Fibroblast of skin of scalp (primary cell): ENCODE measurements around the gene MYRF.

Source experiments
- DNase-seq: peaks from one replicate; pipeline ENCODE4 v3.0.0-alpha.2; 2013

The MYRF gene

DNA sequence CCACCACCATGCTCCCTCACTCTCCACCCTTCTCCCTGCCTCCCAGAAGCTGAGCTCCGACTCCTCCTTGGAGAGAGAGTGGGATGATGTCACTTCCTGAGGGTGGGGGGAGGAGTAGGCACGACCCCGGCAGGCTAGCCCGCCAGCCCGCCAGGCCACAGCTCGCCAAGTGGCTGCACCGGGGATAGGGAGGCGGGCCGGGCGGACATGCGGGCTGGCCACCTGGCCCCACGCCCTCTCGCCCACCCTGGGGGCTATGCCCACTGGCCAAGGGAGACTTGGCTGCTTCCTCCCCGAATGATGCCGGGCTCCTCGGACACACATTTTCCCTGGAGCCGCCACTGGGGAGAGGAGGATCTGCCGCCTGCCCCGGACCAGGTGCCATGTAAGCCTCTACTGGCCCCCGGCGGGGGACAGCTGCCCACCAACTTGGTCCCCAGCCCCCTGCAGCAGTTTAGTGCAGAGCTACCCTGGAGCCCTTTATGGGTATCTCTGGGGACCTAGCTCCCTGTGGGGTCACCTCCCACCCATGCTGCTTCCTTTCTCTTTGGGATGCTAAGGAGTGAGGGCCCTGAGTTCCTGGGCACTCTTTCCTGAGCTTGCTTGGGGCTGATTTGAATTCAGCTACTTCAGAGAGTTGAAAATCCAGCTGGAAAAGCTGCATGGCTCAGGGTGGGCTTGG lies 33.7 kb upstream of the MYRF start:
- DNase-seq = peak; percentile 84

GRCh38 chr11:61719978-61720377 lies 32.5 kb upstream of the MYRF start:
- no peak for DNase-seq

DNA sequence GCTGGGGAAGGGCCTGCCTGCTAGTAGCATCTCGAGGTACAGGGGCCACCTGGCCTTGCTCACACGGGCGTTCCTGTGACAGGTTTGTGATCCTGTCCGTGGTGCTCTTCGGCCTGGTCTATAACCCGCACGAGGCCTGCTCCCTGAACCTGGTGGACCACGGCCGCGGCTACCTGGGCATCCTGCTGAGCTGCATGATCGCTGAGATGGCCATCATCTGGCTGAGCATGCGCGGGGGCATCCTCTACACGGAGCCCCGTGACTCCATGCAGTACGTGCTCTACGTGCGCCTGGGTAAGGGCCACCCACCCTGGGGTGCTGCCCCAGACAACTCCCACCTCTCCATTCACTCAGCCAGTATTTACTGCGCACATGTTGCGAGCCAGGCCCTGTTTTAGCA lies 31.8 kb upstream of the MYRF start:
- no peak for DNase-seq

- no peak for DNase-seq
Observed at GRCh38 chr11:61724437-61724836, 28.0 kb upstream of the MYRF start.

DNA sequence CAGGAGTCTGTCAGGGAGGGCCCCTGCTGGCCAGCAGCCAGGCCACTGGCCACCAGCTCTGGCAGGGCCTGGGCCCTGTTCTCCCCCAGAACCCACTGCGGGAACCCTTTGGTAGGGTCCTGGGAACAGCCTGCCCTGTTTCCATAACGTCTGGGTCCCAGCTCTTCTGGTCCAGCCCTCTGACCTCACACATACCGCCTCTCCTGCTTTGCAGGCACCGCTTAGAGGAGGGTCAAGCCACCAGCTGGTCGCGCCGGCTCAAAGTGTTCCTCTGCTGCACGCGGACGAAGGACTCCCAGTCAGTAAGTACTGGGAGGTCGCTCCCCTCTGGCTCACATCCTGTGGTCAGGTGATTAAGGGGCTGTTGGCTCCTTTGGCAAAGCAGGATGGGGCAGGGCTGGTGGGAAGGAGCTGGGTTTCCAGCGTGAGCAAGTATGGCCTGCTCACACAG lies 26.6 kb upstream of the MYRF start:
- DNase-seq = no peak

DNA sequence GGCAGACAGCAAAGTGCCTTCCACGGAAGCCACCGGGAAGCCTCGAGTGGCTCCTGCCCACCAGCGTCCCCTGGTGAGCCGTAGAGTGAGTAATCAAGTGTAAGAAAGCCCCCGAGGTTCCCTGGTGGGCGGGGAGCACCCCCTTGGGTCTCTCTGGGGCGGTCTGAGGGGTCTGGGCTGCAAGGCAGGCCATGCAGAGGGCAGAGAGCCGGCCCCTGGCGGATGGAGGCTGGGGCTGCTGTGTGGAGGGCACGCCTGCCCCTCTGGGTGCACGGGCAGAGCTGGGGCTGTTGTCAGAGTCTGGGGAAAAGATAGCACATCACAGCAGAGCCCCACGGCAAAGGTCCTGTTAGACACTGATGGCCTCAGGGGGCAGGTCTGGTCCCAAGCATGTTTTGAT lies 25.7 kb upstream of the MYRF start:
- DNase-seq = no peak

DNA sequence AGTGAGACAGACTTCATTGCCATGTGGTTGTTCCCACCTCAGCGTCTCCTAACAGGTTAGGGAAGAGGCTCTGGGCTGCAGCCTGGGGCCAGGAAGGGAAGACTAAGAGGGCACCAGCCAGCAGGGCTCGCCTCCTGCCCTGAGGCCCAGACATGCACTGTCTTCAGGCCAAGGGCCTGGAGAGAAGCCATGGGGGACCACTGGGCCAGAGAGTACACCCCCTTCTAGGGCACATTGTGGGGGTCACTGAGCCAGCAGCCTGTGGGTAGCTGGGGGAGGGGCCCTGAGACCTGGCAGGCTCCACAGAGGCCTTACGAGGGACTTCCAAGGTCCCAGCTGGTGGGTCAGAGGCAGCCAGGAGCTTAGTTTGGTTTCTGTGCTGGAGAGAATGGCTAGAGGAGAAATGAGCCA lies 25.0 kb upstream of the MYRF start:
- DNase-seq = no peak

- DNase-seq = no peak
Observed at GRCh38 chr11:61728066-61728939, 24.1 kb upstream of the MYRF start.

DNA sequence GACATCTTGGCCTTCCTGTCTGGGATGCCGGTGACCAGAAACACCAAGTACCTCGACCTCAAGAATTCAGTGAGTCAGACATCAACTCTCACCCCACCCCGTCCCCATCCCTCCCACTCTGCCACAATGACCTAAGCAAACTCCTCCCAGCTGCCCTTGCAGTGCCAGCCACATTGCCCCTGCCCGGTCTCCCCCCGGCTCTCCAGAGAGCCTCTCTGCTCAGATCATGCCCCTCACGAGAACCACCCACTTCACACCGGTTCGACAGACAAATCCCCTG lies 23.6 kb upstream of the MYRF start:
- no peak for DNase-seq

GRCh38 chr11:61730240-61730994 lies 22.0 kb upstream of the MYRF start:
- no peak for DNase-seq

GRCh38 chr11:61731211-61731951 lies 21.1 kb upstream of the MYRF start:
- no peak for DNase-seq

GRCh38 chr11:61731952-61732675 lies 20.3 kb upstream of the MYRF start:
- no peak for DNase-seq

- DNase-seq = no peak
Observed at GRCh38 chr11:61732705-61733104, 19.7 kb upstream of the MYRF start.

GRCh38 chr11:61733120-61733978 lies 19.1 kb upstream of the MYRF start:
- DNase-seq = peak; percentile 77

DNA sequence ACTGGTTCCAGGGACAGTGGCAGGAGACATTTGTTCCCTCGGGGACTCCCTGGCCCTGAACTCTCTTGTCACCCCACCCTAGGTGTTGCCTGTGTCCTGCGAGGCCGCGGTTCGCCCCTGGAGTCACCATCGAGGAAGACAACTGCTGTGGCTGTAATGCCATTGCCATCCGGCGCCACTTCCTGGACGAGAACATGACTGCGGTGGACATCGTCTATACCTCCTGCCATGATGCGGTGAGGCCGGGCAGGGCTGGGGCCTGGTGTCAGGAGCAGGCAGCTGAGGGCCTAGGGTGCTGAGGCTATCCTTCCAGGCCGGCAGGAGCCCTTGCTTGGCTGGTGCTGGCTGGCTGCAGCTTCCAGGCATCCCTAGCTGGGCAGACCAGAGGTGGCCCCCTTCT lies 17.7 kb upstream of the MYRF start:
- DNase-seq = no peak

DNA sequence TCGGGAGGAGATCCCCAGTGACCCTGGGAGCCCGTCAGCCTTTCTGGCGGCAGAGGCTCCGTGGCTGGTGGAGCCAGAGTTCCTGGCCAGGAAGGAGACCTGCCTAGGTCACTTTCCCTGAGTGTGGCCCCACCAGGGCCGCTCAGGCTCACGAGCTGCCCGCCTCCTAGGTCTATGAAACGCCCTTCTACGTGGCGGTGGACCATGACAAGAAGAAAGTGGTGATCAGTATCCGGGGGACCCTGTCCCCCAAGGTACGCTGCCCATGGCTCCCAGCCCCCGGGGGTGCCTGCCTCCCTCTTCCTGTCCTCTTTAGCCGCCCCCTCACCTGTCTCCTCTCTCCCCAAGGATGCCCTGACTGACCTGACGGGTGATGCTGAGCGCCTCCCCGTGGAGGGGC lies 17.0 kb upstream of the MYRF start:
- DNase-seq = no peak

- no peak for DNase-seq
Observed at GRCh38 chr11:61736310-61736709, 16.1 kb upstream of the MYRF start.

- no peak for DNase-seq
Observed at GRCh38 chr11:61737131-61737530, 15.3 kb upstream of the MYRF start.

GRCh38 chr11:61737636-61738386 lies 14.6 kb upstream of the MYRF start:
- DNase-seq = no peak

GRCh38 chr11:61738776-61739175 lies 13.7 kb upstream of the MYRF start:
- no peak for DNase-seq
